Spinal cord (tissue), 10 donors: ENCODE data around the gene CACNB3. TPM values are rescaled to one million over a fixed set of nuclear protein-coding genes. Genes with fewer than 3 reads are reported as not detected.

Source experiments
- DNase-seq, 6 donors: peaks; one replicate each; pipeline versions ENCODE4 v3.0.0 to v3.0.0-alpha.2; 2013 to 2015; ENCODE audit warnings: low spot score in 6 of 6, low read depth in 4 of 6
- H3K27ac ChIP-seq: one replicate; pipeline ENCODE4 v1.5.1; 2013; ENCODE audit warnings: low read depth, low read length, control low read depth
- H3K27me3 ChIP-seq: one replicate; pipeline ENCODE4 v1.6.1; 2013; ENCODE audit warnings: low read length; ENCODE audit not compliant: control insufficient read depth, insufficient read depth
- H3K36me3 ChIP-seq: one replicate; pipeline ENCODE4 v1.6.1; 2013; ENCODE audit warnings: low read length; ENCODE audit not compliant: control insufficient read depth, insufficient read depth
- H3K4me1 ChIP-seq: one replicate; pipeline ENCODE4 v1.6.1; 2013; ENCODE audit warnings: low read length; ENCODE audit not compliant: control insufficient read depth, insufficient read depth
- H3K4me3 ChIP-seq: one replicate; pipeline ENCODE4 v1.5.1; 2013; ENCODE audit warnings: low read depth, low read length, control low read depth
- H3K9me3 ChIP-seq: one replicate; pipeline ENCODE4 v1.6.1; 2013; ENCODE audit warnings: low read length; ENCODE audit not compliant: control insufficient read depth, insufficient read depth
- whole genome bisulfite sequencing: methylation state at CpG from one replicate; pipeline ENCODE4 v1.1.5; 2013; ENCODE audit warnings: missing lambda C conversion rate; ENCODE audit not compliant: insufficient coverage; 5-methylcytosine and 5-hydroxymethylcytosine counted together
- polyA plus RNA-seq, 2 donors: library from polyadenylated mRNA; unstranded; fragments of 120-200 nt; gene quantifications; one replicate each; pipeline ENCODE4 v1.2.1, GENCODE V29; 2013; ENCODE audit not compliant: insufficient read length in 2 of 2
- total RNA-seq, 2 donors: library from RNA; depleted of rRNA in 1 of 2; stranded (reverse); fragments of 120-200 nt in 1 of 2; fragments of >200 nt in 1 of 2; gene quantifications; one replicate each; pipeline versions ENCODE4 v1.2.3 to v1.2.4, GENCODE V29; 2013 to 2014
- donor health status: healthy.

Gene CACNB3
- total and polyA plus RNA-seq, 4 donors: 24.0 to 89.6 (median 55.4) TPM

- peaks cover 26% of the 10 kb centered on the region for H3K4me1 ChIP-seq
- no peak overlapping the region for H3K27ac ChIP-seq
- no peak overlapping the region for H3K4me3 ChIP-seq
- no peak for DNase-seq
- H3K9me3 ChIP-seq: no peaks in the 10 kb centered on the region
- 86% methylated on average over 13 of the region's 16 CpGs for WGBS
- H3K27me3 ChIP-seq: no peaks in the 10 kb centered on the region
- H3K36me3 ChIP-seq: peaks cover 82% of the 10 kb centered on the region
These were observed 40.5 kb upstream of the CACNB3 start for GRCh38 chr12:48777501-48778400.

- Histone ChIP-seq H3K27me3 (no peaks in the 10 kb centered on the region), H3K36me3 (peaks cover 67% of the 10 kb centered on the region), H3K27ac (no peak overlapping the region), H3K4me3 (no peak overlapping the region), H3K9me3 (no peaks in the 10 kb centered on the region), H3K4me1 (peaks cover 32% of the 10 kb centered on the region)
- DNase-seq: peak in 1 of 6 donors; percentile 32
- no CpG with 5 or more reads among the region's 3 CpGs for WGBS
These were observed 38.4 kb upstream of the CACNB3 start for GRCh38 chr12:48779869-48780268.

GRCh38 chr12:48780381-48781025 lies 37.8 kb upstream of the CACNB3 start:
- DNase-seq: no peak
- Histone ChIP-seq H3K9me3 (no peaks in the 10 kb centered on the region), H3K4me1 (peaks cover 32% of the 10 kb centered on the region), H3K27ac (no peak overlapping the region), H3K36me3 (peaks cover 60% of the 10 kb centered on the region), H3K27me3 (no peaks in the 10 kb centered on the region), H3K4me3 (no peak overlapping the region)
- WGBS: 84% methylated on average over 10 of the region's 11 CpGs

- DNase-seq: no peak
- Histone ChIP-seq H3K9me3 (no peaks in the 10 kb centered on the region), H3K4me3 (no peak overlapping the region), H3K27me3 (no peaks in the 10 kb centered on the region), H3K36me3 (peaks cover 46% of the 10 kb centered on the region), H3K27ac (no peak overlapping the region), H3K4me1 (peaks cover 36% of the 10 kb centered on the region)
- 85% methylated on average over 8 of the region's 9 CpGs for WGBS
These were observed 36.4 kb upstream of the CACNB3 start for GRCh38 chr12:48781750-48782456.

GRCh38 chr12:48782457-48783395 lies 35.6 kb upstream of the CACNB3 start:
- Histone ChIP-seq H3K4me3 (no peak overlapping the region), H3K27me3 (no peaks in the 10 kb centered on the region), H3K4me1 (peaks cover 44% of the 10 kb centered on the region), H3K36me3 (peaks cover 38% of the 10 kb centered on the region), H3K27ac (no peak overlapping the region), H3K9me3 (no peaks in the 10 kb centered on the region)
- WGBS: 84% methylated on average over 53 of the region's 63 CpGs
- no peak for DNase-seq

- 98% methylated on average over 4 of the region's 4 CpGs for WGBS
- Histone ChIP-seq H3K27me3 (no peaks in the 10 kb centered on the region), H3K36me3 (peaks cover 34% of the 10 kb centered on the region), H3K4me1 (peaks cover 51% of the 10 kb centered on the region), H3K27ac (no peak overlapping the region), H3K4me3 (no peak overlapping the region), H3K9me3 (no peaks in the 10 kb centered on the region)
- no peak for DNase-seq
These were observed 34.9 kb upstream of the CACNB3 start for GRCh38 chr12:48783432-48783831.

- peaks cover 41% of the 10 kb centered on the region for H3K4me1 ChIP-seq
- H3K27ac ChIP-seq: peak overlapping the region; percentile 69
- WGBS: 57% methylated on average over 6 of the region's 7 CpGs
- peak overlapping the region; percentile 87 for H3K4me3 ChIP-seq
- H3K27me3 ChIP-seq: no peaks in the 10 kb centered on the region
- peaks cover 14% of the 10 kb centered on the region for H3K36me3 ChIP-seq
- H3K9me3 ChIP-seq: no peaks in the 10 kb centered on the region
- DNase-seq: peak in 1 of 6 donors; percentile 9
These were observed 31.4 kb upstream of the CACNB3 start for GRCh38 chr12:48786591-48787544.

GRCh38 chr12:48787791-48788523 lies 30.3 kb upstream of the CACNB3 start:
- 3% methylated on average over 3 of the region's 11 CpGs for WGBS
- peak in 1 of 6 donors; percentile 3 for DNase-seq
- peaks cover 34% of the 10 kb centered on the region for H3K4me1 ChIP-seq

More at GRCh38 chr12:48787791-48788523, 30.3 kb upstream of the CACNB3 start:
- H3K9me3 ChIP-seq: no peaks in the 10 kb centered on the region
- H3K36me3 ChIP-seq: peaks cover 4% of the 10 kb centered on the region
- peak overlapping the region; percentile 69 for H3K27ac ChIP-seq
- H3K4me3 ChIP-seq: peak overlapping the region; percentile 87
- no peaks in the 10 kb centered on the region for H3K27me3 ChIP-seq
